HCT116 (cell line): Measurements from ENCODE around the gene C4A. TPM values are rescaled to one million over a fixed set of nuclear protein-coding genes. Genes with fewer than 3 reads are reported as not detected.
"Not testable (repeated sequence)": the region's sequence is repeated elsewhere in the genome, so short reads cannot be mapped to it uniquely, and the experiment has no call there.

ENCODE experiments used
- ATAC-seq: fragments of 200-7000 bp; cut with Tn5 transposase; 2 replicates; pipeline ENCODE4 v1.9.1; 2020; ENCODE audit warnings: mild to moderate bottlenecking, moderate library complexity
- BruUV-seq: library from RNA; stranded (reverse); fragments of 400-500 nt; replicated peaks from 2 replicates; lab custom pipeline; 2021; lab: Mats Ljungman, UMichigan
- CTCF ChIA-PET: fragments of 300-600 bp; sonication (Branson Sonifier 250); formaldehyde crosslinking; loops from one replicate; lab custom pipeline; 2021; ENCODE audit warnings: antibody characterized with exemption; lab: Charles Lee
- POLR2A ChIA-PET: fragments of 300-600, 350-600 bp; sonication (Branson Sonifier 250); formaldehyde crosslinking; loops from one replicate; lab custom pipeline; 2021; ENCODE audit warnings: antibody characterized with exemption; lab: Charles Lee
- RAD21 ChIA-PET, 2 experiments: fragments of 300-600 bp; sonication (Branson Sonifier 250); formaldehyde crosslinking; loops; one replicate each; lab custom pipeline; 2023; ENCODE audit warnings: low total read pairs in 2 of 2; ENCODE audit not compliant: uncharacterized antibody in 2 of 2, unreplicated experiment in 2 of 2, low non-redundant PET in 1 of 2; lab: Charles Lee
- DNase-seq: peaks from one replicate; pipeline ENCODE4 v3.0.0-alpha.2; 2010; ENCODE audit warnings: low read depth, low spot score
- H2AFZ ChIP-seq: fragments of 200-600 bp; shearing (Covaris generic), sonication (generic); 2 replicates; pipeline ENCODE4 v1.6.1; 2017; ENCODE audit warnings: low read depth, mixed run types, mixed read lengths, antibody characterized with exemption, low read length; ENCODE audit not compliant: poor library complexity, severe bottlenecking
- H3K27ac ChIP-seq: 2 replicates; pipeline ENCODE4 v1.5.1; 2012; ENCODE audit warnings: low read depth, low read length
- H3K27me3 ChIP-seq: fragments of 200-600 bp; sonication (generic); 2 replicates; pipeline ENCODE4 v1.6.1; 2016; ENCODE audit warnings: mixed run types, low read length, mixed read lengths; ENCODE audit not compliant: insufficient read depth
- H3K36me3 ChIP-seq, 2 experiments: fragments of 200-500 bp in 1 of 2; fragments of 200-600 bp in 1 of 2; sonication (Bioruptor generic) in 1 of 2; sonication (generic) in 1 of 2; 2 replicates each; pipeline versions ENCODE4 v1.5.1 to v1.6.1; 2014 to 2016; ENCODE audit warnings: low read length in 2 of 2, inconsistent platforms in 1 of 2, mixed read lengths in 1 of 2, mixed run types in 1 of 2; ENCODE audit not compliant: insufficient read depth in 2 of 2, control insufficient read depth in 1 of 2
- H3K4me1 ChIP-seq, 2 experiments: fragments of 200-600 bp in 1 of 2; sonication (generic) in 1 of 2; 2 replicates each; pipeline versions ENCODE4 v1.5.1 to v1.6.1; 2012 to 2017; ENCODE audit warnings: low read length in 2 of 2, inconsistent platforms in 1 of 2, mild to moderate bottlenecking in 1 of 2, mixed read lengths in 1 of 2, mixed run types in 1 of 2, moderate library complexity in 1 of 2; ENCODE audit not compliant: insufficient read depth in 2 of 2, control insufficient read depth in 1 of 2
- H3K4me2 ChIP-seq: fragments of 200-600 bp; sonication (generic); 2 replicates; pipeline ENCODE4 v1.6.1; 2017; ENCODE audit warnings: mixed run types, low read length, mixed read lengths
- H3K4me3 ChIP-seq, 2 experiments: fragments of 200-600 bp in 1 of 2; sonication (generic) in 1 of 2; replicated peaks in 1 of 2; 2 replicates each; pipeline ENCODE4 v1.5.1; 2011 to 2016; ENCODE audit warnings: low read length in 2 of 2, control low read depth in 1 of 2, low read depth in 1 of 2, mild to moderate bottlenecking in 1 of 2, mixed read lengths in 1 of 2, mixed run types in 1 of 2
- H3K79me2 ChIP-seq: fragments of 200-600 bp; sonication (generic); 2 replicates; pipeline ENCODE4 v1.6.1; 2017; ENCODE audit warnings: mild to moderate bottlenecking, mixed run types, low read length, moderate library complexity, mixed read lengths; ENCODE audit not compliant: insufficient read depth
- H3K9ac ChIP-seq: fragments of 200-600 bp; sonication (generic); 2 replicates; pipeline ENCODE4 v1.6.1; 2016; ENCODE audit warnings: low read length, mixed read lengths
- H3K9me2 ChIP-seq: fragments of 200-600 bp; sonication (generic), shearing (Covaris generic); 2 replicates; pipeline ENCODE4 v1.6.1; 2017; ENCODE audit warnings: mixed run types, mild to moderate bottlenecking, moderate library complexity; ENCODE audit not compliant: insufficient read depth
- H3K9me3 ChIP-seq, 2 experiments: fragments of 200-500 bp in 1 of 2; fragments of 200-600 bp in 1 of 2; sonication (Bioruptor generic) in 1 of 2; sonication (generic) in 1 of 2; 2 replicates each; pipeline ENCODE4 v1.6.1; 2014 to 2017; ENCODE audit warnings: low read length in 2 of 2, mixed read lengths in 2 of 2, inconsistent platforms in 1 of 2, low read depth in 1 of 2, mild to moderate bottlenecking in 1 of 2, mixed run types in 1 of 2, moderate library complexity in 1 of 2; ENCODE audit not compliant: control insufficient read depth in 1 of 2, insufficient read depth in 1 of 2
- H4K20me1 ChIP-seq: fragments of 200-600 bp; sonication (generic), shearing (Covaris generic); 2 replicates; pipeline ENCODE4 v1.6.1; 2017; ENCODE audit warnings: mixed run types, mild to moderate bottlenecking, moderate library complexity; ENCODE audit not compliant: insufficient read depth
- intact Hi-C: fragments of 100-400 bp; cut with micrococcal nuclease; formaldehyde crosslinking; loops from 2 replicates; pipeline ENCODE4 v1.10.0; 2022
- total RNA-seq: library from RNA; stranded (reverse); gene quantifications from one replicate; pipeline ENCODE4 v1.2.1, GENCODE V29; 2021; ENCODE audit not compliant: unreplicated experiment

C4A gene
- total RNA-seq, 1 experiment from 2014 or later, result 5.1 TPM

- H3K79me2 ChIP-seq, H3K4me3 ChIP-seq, H3K4me1 ChIP-seq, H3K27me3 ChIP-seq, ATAC-seq, H3K27ac ChIP-seq, H3K9me3 ChIP-seq, H3K9ac ChIP-seq, CTCF ChIA-PET, H2AFZ ChIP-seq, POLR2A ChIA-PET, H3K4me2 ChIP-seq, H3K36me3 ChIP-seq, H4K20me1 ChIP-seq, RAD21 ChIA-PET, BruUV-seq, H3K9me2 ChIP-seq, DNase-seq, intact Hi-C loops: not testable (repeated sequence)
These were observed 31.9 kb downstream of the C4A start for GRCh38 chr6:32013738-32014137.

- H3K27me3 ChIP-seq, H3K4me3 ChIP-seq, H3K4me1 ChIP-seq, POLR2A ChIA-PET, H3K9me3 ChIP-seq, DNase-seq, H3K36me3 ChIP-seq, BruUV-seq, H4K20me1 ChIP-seq, H3K9me2 ChIP-seq, H3K4me2 ChIP-seq, CTCF ChIA-PET, RAD21 ChIA-PET, ATAC-seq, H3K27ac ChIP-seq, intact Hi-C loops, H2AFZ ChIP-seq, H3K79me2 ChIP-seq, H3K9ac ChIP-seq: not testable (repeated sequence)
These were observed 32.7 kb downstream of the C4A start, which contains the start of gene C4B for GRCh38 chr6:32014547-32014946. Gene C4B, plus strand, starts transcription at chr6:32014795. Its CDS starts 51 bp downstream, at chr6:32014846.

GRCh38 chr6:32022100-32022499 lies 40.2 kb downstream of the C4A start:
- H3K36me3 ChIP-seq, H3K4me2 ChIP-seq, H3K4me1 ChIP-seq, H3K9me3 ChIP-seq, BruUV-seq, H3K79me2 ChIP-seq, H2AFZ ChIP-seq, H4K20me1 ChIP-seq, CTCF ChIA-PET, H3K4me3 ChIP-seq, H3K27me3 ChIP-seq, H3K9me2 ChIP-seq, H3K9ac ChIP-seq, H3K27ac ChIP-seq, DNase-seq, RAD21 ChIA-PET, POLR2A ChIA-PET, intact Hi-C loops: not testable (repeated sequence)
- ATAC-seq, result 0 out of 2 replicates have a peak, but pooled peaks have one; percentile 49

GRCh38 chr6:32028631-32029030 lies 46.8 kb downstream of the C4A start:
- not testable (repeated sequence) for ATAC-seq

More at GRCh38 chr6:32028631-32029030, 46.8 kb downstream of the C4A start:
- H3K9me2 ChIP-seq, DNase-seq, H3K4me3 ChIP-seq, H3K79me2 ChIP-seq, H3K9me3 ChIP-seq, H4K20me1 ChIP-seq, intact Hi-C loops, BruUV-seq, H3K27ac ChIP-seq, H3K36me3 ChIP-seq, CTCF ChIA-PET, H3K9ac ChIP-seq, POLR2A ChIA-PET, H3K4me1 ChIP-seq, RAD21 ChIA-PET, H2AFZ ChIP-seq, H3K27me3 ChIP-seq, H3K4me2 ChIP-seq: not testable (repeated sequence)
